Gastroesophageal sphincter (tissue), 4 donors: ENCODE measurements around the gene NKAIN2. TPM values are rescaled to one million over a fixed set of nuclear protein-coding genes. Genes with fewer than 3 reads are reported as not detected.
"Not testable (repeated sequence)": the region's sequence is repeated elsewhere in the genome, so short reads cannot be mapped to it uniquely, and the experiment has no call there.

ENCODE experiments used
- ATAC-seq: fragments of 150-250 bp; one replicate; pipeline ENCODE4 v1.9.1; 2016; ENCODE audit warnings: mild to moderate bottlenecking, moderate library complexity
- H3K27ac ChIP-seq, 4 donors: fragments of 200-600 bp; sonication (generic) in 3 of 4; 1 replicate in 3 of 4; 2 replicates in 1 of 4; pipeline ENCODE4 v1.5.1; 2016 to 2019
- H3K27me3 ChIP-seq: fragments of 200-600 bp; sonication (generic); one replicate; pipeline ENCODE4 v1.5.1; 2019
- H3K36me3 ChIP-seq, 2 donors: fragments of 200-600 bp; sonication (generic); one replicate each; pipeline ENCODE4 v1.5.1; 2019; ENCODE audit warnings: control low read depth in 1 of 2
- H3K4me1 ChIP-seq, 3 donors: fragments of 200-600 bp; sonication (generic); 1 replicate in 2 of 3; 2 replicates in 1 of 3; pipeline ENCODE4 v1.5.1; 2016 to 2019; ENCODE audit warnings: control low read depth in 2 of 3
- H3K4me3 ChIP-seq, 2 donors: fragments of 200-600 bp; sonication (generic); one replicate each; pipeline ENCODE4 v1.5.1; 2019; ENCODE audit warnings: mild to moderate bottlenecking in 1 of 2, moderate library complexity in 1 of 2
- H3K9me3 ChIP-seq, 3 donors: fragments of 200-600 bp; sonication (generic); one replicate each; pipeline ENCODE4 v1.5.1; 2017 to 2019; ENCODE audit warnings: control low read depth in 2 of 3
- CTCF ChIP-seq, 4 experiments: fragments of 200-600 bp in 2 of 4; fragments of 450-650 bp in 2 of 4; sonication (generic) in 1 of 4; IDR thresholded peaks; one replicate each; pipeline ENCODE4 v1.5.1; 2017 to 2019; ENCODE audit warnings: antibody characterized with exemption in 4 of 4, mild to moderate bottlenecking in 2 of 4, moderate library complexity in 2 of 4
- EP300 ChIP-seq: sonication (generic); formaldehyde crosslinking; IDR thresholded peaks from one replicate; pipeline ENCODE4 v1.6.1; 2017; ENCODE audit warnings: antibody characterized with exemption, mild to moderate bottlenecking
- POLR2A ChIP-seq, 2 donors: fragments of 450-650 bp; IDR thresholded peaks; one replicate each; pipeline ENCODE4 v1.6.1; 2017; ENCODE audit warnings: antibody characterized with exemption in 2 of 2, mild to moderate bottlenecking in 2 of 2, moderate library complexity in 1 of 2
- POLR2AphosphoS5 ChIP-seq: sonication (generic); formaldehyde crosslinking; IDR thresholded peaks from one replicate; pipeline ENCODE4 v1.6.1; 2017; ENCODE audit warnings: antibody characterized with exemption
- WGBS, 2 donors: methylation state at CpG; one replicate each; pipeline ENCODE4 v1.1.5; 2018; ENCODE audit warnings: low coverage in 1 of 2; 5-methylcytosine and 5-hydroxymethylcytosine counted together
- total RNA-seq, 4 donors: library from RNA; depleted of rRNA; stranded (reverse); fragments of >200 nt; gene quantifications; one replicate each; pipeline ENCODE4 v1.1.0, GENCODE V29; 2016

NKAIN2 gene
- total RNA-seq, 4 donors from 2014 or later = 0.23 to 3.2 TPM; not detected in 2

GRCh38 chr6:124560873-124561567 is 757.4 kb downstream of the NKAIN2 start:
- Histone ChIP-seq H3K9me3 (no peaks in the 10 kb centered on the region), H3K27me3 (no peaks in the 10 kb centered on the region), H3K27ac (no peak overlapping the region), H3K4me1 (no peaks in the 10 kb centered on the region), H3K4me3 (no peak overlapping the region), H3K36me3 (no peaks in the 10 kb centered on the region)
- TF ChIP-seq CTCF (IDR thresholded peaks at IDR 0.05) = no peak
- no peak for TF ChIP-seq EP300
- no peak for TF ChIP-seq POLR2A (IDR thresholded peaks at IDR 0.05)
- TF ChIP-seq POLR2AphosphoS5 = no peak
- ATAC-seq = no peak
- WGBS, 2 donors = 43 to 58% methylated on average over 3 of the region's 3 CpGs

GRCh38 chr6:124561635-124562130 is 758.0 kb downstream of the NKAIN2 start:
- no peaks in the 10 kb centered on the region for H3K36me3 ChIP-seq
- TF ChIP-seq EP300 = no peak
- no peak for TF ChIP-seq POLR2A (IDR thresholded peaks at IDR 0.05)
- no peak for TF ChIP-seq POLR2AphosphoS5
- TF ChIP-seq CTCF (IDR thresholded peaks at IDR 0.05) = no peak
- ATAC-seq = no peak
- no peak overlapping the region for H3K4me3 ChIP-seq
- no peaks in the 10 kb centered on the region for H3K9me3 ChIP-seq
- no peaks in the 10 kb centered on the region for H3K4me1 ChIP-seq
- H3K27me3 ChIP-seq = no peaks in the 10 kb centered on the region
- WGBS, 2 donors = 77% methylated on average over 4 of the region's 4 CpGs
- H3K27ac ChIP-seq = no peak overlapping the region

GRCh38 chr6:124564125-124564524 is 760.5 kb downstream of the NKAIN2 start:
- not testable (repeated sequence) for ATAC-seq, H3K27me3 ChIP-seq, H3K36me3 ChIP-seq, H3K27ac ChIP-seq, H3K9me3 ChIP-seq, H3K4me1 ChIP-seq, H3K4me3 ChIP-seq
- 97 to 100% methylated on average over 1 to 3 of the region's 3 CpGs for WGBS, 2 donors

- 63 to 84% methylated on average over 3 to 5 of the region's 5 CpGs for WGBS, 2 donors
- no peak for ATAC-seq
- H3K4me1 ChIP-seq = no peaks in the 10 kb centered on the region
Measured at GRCh38 chr6:124567401-124567800, 763.7 kb downstream of the NKAIN2 start.

GRCh38 chr6:124573953-124574352 is 770.3 kb downstream of the NKAIN2 start:
- H3K27ac ChIP-seq = no peak overlapping the region
- H3K4me3 ChIP-seq = no peak overlapping the region
- 75 to 78% methylated on average over 1 of the region's 1 CpG for WGBS, 2 donors
- no peaks in the 10 kb centered on the region for H3K9me3 ChIP-seq
- TF ChIP-seq POLR2AphosphoS5 (no peak), POLR2A (IDR thresholded peaks at IDR 0.05) (no peak), EP300 (no peak), CTCF (IDR thresholded peaks at IDR 0.05) (no peak)
- no peaks in the 10 kb centered on the region for H3K36me3 ChIP-seq
- ATAC-seq = no peak
- no peaks in the 10 kb centered on the region for H3K4me1 ChIP-seq
- H3K27me3 ChIP-seq = no peaks in the 10 kb centered on the region

More at GRCh38 chr6:124567401-124567800, 763.7 kb downstream of the NKAIN2 start:
- H3K27me3 ChIP-seq = no peaks in the 10 kb centered on the region
- H3K27ac ChIP-seq = no peak overlapping the region
- no peaks in the 10 kb centered on the region for H3K9me3 ChIP-seq
- TF ChIP-seq EP300 = no peak
- no peak for TF ChIP-seq POLR2AphosphoS5
- TF ChIP-seq POLR2A (IDR thresholded peaks at IDR 0.05) = no peak
- no peak for TF ChIP-seq CTCF (IDR thresholded peaks at IDR 0.05)
- H3K4me3 ChIP-seq = no peak overlapping the region
- H3K36me3 ChIP-seq = no peaks in the 10 kb centered on the region
